ENCODE measurements around the gene MEGF6.

Gene MEGF6

GRCh38 chr1:3553166-3553939 lies 58.0 kb downstream of the MEGF6 start:
- H3K4me3 ChIP-seq (replicated peaks in 1 of 2; ENCODE audit: low read depth in 2 of 2, low read length in 2 of 2), result no peak overlapping the region
- no peak for DNase-seq (ENCODE audit: low read depth in 2 of 2)
- no peak for TF ChIP-seq CTCF (IDR thresholded peaks at IDR 0.05; ENCODE audit: low read depth, low read length)

GRCh38 chr1:3552751-3553150 lies 58.6 kb downstream of the MEGF6 start:
- no peak for DNase-seq (ENCODE audit: low read depth in 2 of 2)
- H3K4me3 ChIP-seq (replicated peaks in 1 of 2; ENCODE audit: low read depth in 2 of 2, low read length in 2 of 2), result no peak overlapping the region
- TF ChIP-seq CTCF (IDR thresholded peaks at IDR 0.05; ENCODE audit: low read depth, low read length), result no peak

GRCh38 chr1:3552176-3552575 lies 59.1 kb downstream of the MEGF6 start:
- DNase-seq (ENCODE audit: low read depth in 2 of 2), result no peak
- no peak overlapping the region for H3K4me3 ChIP-seq (replicated peaks in 1 of 2; ENCODE audit: low read depth in 2 of 2, low read length in 2 of 2)
- TF ChIP-seq CTCF (IDR thresholded peaks at IDR 0.05; ENCODE audit: low read depth, low read length), result no peak

- no peak for TF ChIP-seq CTCF (IDR thresholded peaks at IDR 0.05; ENCODE audit: low read depth, low read length)
- H3K4me3 ChIP-seq (replicated peaks in 1 of 2; ENCODE audit: low read depth in 2 of 2, low read length in 2 of 2), result no peak overlapping the region
- DNase-seq (ENCODE audit: low read depth in 2 of 2), result no peak
These were observed 59.6 kb downstream of the MEGF6 start for GRCh38 chr1:3551711-3552110.

GRCh38 chr1:3551290-3551678 lies 60.0 kb downstream of the MEGF6 start:
- no peak overlapping the region for H3K4me3 ChIP-seq (replicated peaks in 1 of 2; ENCODE audit: low read depth in 2 of 2, low read length in 2 of 2)
- DNase-seq (ENCODE audit: low read depth in 2 of 2), result no peak
- TF ChIP-seq CTCF (IDR thresholded peaks at IDR 0.05; ENCODE audit: low read depth, low read length), result no peak

- TF ChIP-seq CTCF (IDR thresholded peaks at IDR 0.05; ENCODE audit: low read depth, low read length), result no peak
- DNase-seq (ENCODE audit: low read depth in 2 of 2), result no peak
- H3K4me3 ChIP-seq (replicated peaks in 1 of 2; ENCODE audit: low read depth in 2 of 2, low read length in 2 of 2), result no peak overlapping the region
These were observed 60.6 kb downstream of the MEGF6 start for GRCh38 chr1:3550511-3551289.
